T-helper 2 cell treated with Interferon-gamma antibody and Interleukin-4, amounts not matched to agents 100 ng/mL and 5 ng/mL, for 36 hours (primary cell): ENCODE data around the gene AVPR1B. TPM values are rescaled to one million over a fixed set of nuclear protein-coding genes. Genes with fewer than 3 reads are reported as not detected.

Source experiments
- intact Hi-C: fragments of 100-400 bp; cut with micrococcal nuclease; formaldehyde crosslinking; loops from one replicate; pipeline ENCODE4 v1.15.1; 2023
- total RNA-seq: library from RNA; stranded (reverse); gene quantifications from 2 replicates; pipeline ENCODE4 v1.2.3, GENCODE V29; 2022

Gene AVPR1B
- total RNA-seq, 1 donor from 2014 or later, result not detected

DNA sequence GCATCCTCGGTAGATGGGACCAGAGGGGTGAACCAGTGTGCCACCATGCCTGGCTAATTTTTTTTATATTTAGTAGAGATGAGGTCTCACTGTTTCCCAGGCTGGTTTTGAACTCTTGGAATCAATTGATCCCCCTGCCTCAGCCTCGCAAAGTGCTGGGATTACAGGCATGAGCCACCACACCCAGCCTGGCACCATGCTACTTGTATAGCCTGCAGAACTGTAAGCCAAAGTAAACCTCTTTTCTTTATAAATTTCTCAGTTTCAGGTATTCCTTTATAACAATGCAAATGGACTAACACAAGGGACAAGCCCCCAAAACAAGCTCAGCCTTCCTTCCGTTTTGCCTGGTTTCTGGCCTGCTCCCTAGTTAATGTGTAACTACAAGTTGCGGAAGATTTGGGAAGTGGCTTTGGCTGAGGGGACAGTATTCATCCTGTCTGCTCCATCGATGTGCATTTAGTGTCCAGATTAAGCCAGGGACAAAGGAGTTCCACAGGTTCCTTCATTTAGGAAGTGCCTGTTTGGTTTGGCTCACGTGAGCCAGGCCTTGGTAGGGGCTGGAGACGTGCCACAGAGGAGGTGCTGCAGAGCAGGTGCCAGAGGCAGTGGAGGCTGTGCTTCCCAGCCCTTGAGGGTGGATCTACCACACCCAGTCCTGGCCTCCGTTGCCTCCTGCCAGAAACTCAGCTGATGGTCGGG is 4.4 kb downstream of the AVPR1B start:
- intact Hi-C loops, result no loop called here

DNA sequence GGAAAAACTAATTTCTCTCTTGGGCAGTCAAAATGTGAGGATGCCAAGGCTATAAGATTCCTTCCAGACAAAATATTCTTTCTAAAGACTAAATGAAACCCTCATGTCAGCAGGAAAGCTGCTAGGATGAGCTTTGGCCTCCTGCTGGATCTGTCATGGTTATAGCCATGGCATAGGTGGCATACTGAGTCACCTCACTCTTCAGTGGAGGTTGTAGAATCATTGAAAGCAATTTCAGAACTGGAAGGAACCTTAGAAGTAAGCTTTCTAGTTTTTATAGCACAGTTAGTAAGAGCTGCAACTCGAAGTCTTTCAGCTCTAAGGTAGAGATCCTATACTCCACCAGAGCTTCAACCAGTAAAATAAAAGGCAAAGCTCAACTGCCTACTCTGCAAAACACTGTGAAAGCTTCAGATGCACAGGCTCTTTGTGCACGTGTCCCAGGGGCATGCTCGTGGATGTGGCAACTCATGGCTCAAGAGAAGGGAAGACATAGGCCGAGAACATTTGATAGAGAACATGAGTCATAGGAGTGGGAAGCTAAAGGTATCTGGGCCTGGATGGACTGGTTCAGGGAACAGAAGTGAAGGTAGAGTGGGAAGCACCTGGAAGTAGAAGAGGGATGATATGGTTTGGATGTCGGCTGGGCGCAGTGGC is 5.8 kb downstream of the AVPR1B start:
- intact Hi-C loops, result no loop called here

DNA sequence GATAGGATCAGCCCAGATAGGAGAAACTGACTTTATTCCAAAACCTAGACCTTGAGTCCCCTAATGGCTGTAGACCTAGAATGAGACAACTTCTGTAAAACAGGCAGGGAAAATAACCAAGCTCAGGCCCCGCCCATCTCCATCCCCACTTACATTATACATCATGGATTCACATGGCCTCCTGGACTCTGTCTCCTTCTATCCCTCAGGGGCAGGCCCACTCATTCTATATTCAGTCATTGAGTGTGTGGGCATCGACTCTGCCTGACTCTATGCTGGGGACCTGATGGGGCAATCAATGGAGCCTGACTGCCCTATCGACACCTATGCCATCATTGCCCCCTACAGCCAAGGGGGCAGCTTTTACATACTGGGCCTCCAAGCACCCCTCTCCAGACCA is 6.4 kb downstream of the AVPR1B start:
- intact Hi-C loops, result no loop called here

DNA sequence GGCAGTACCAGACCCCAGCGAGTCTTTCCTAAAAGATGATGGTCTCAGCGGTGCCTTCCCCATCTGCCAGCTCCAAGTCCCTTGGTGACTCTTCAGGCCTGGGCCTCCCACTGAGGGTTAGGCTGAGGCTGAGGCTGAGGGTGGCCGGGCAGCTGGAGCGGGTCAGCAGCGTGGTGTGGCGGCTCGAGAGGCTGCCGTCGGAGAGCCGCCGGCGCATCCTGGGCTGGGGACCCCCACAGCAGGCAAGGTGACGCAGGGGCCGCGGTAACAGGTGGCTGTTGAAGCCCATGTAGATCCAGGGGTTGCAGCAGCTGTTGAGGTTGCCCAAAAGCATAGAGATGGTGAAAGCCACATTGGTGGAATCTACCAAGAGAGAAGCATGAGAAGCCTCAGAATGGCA is 7.0 kb downstream of the AVPR1B start:
- intact Hi-C loops, result no loop called here

DNA sequence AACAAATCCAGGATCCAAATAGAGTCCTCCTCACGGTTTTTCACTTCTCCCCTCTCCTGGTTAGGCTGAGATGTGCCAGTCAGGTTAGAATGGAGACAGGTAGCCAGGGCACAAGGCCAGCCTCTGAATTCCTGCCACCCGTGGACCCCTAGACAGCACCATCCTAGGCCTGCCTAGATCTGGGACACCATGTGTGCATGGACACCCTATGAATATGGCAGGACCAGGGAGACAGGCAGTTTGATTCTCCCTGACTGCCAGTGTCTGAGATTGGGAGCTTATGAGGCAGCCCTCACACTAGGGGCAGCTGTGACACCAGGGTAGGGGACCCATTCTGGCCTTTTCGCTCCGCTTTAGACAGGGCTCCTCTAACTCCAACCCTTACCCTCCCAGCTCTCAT is 7.5 kb downstream of the AVPR1B start:
- intact Hi-C loops, result no loop called here

DNA sequence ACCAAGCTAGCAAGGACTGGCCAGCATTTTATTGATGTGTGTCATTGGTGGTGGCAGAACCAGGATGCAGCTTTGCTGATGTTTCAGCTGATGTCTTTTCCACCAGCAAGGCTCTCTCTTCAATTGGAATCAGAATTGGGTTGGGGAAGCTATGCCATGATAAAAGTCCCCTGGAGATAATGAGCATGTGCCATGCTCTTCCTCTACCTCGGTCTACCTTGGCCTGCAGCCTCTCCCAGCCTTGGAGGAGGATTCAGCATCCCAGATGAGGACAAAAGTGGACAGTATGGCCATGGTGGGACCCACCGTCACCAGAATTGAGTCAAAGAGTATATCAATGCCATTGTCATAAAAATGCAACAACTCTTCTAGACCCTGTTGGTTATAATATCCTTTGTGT is 8.6 kb downstream of the AVPR1B start:
- intact Hi-C loops, result no loop called here

DNA sequence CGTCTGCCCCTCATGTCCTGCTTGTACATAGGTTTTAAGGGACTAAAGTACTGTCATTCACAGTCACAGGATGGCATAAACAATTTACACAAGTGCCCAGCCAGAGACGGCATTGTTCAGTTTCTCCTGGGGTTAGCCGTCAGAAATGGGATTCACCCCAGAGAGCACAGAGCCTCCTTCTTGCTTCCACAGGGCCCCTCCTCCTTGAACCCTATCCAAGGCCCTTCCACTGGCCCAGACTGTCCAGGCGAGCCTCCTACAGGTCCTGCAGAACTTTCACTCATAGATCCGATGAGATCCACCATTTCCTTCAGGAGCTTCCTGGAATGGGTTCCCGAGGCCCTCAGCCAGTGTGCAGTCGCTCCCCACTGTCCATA is 10.0 kb downstream of the AVPR1B start:
- intact Hi-C loops, result no loop called here

DNA sequence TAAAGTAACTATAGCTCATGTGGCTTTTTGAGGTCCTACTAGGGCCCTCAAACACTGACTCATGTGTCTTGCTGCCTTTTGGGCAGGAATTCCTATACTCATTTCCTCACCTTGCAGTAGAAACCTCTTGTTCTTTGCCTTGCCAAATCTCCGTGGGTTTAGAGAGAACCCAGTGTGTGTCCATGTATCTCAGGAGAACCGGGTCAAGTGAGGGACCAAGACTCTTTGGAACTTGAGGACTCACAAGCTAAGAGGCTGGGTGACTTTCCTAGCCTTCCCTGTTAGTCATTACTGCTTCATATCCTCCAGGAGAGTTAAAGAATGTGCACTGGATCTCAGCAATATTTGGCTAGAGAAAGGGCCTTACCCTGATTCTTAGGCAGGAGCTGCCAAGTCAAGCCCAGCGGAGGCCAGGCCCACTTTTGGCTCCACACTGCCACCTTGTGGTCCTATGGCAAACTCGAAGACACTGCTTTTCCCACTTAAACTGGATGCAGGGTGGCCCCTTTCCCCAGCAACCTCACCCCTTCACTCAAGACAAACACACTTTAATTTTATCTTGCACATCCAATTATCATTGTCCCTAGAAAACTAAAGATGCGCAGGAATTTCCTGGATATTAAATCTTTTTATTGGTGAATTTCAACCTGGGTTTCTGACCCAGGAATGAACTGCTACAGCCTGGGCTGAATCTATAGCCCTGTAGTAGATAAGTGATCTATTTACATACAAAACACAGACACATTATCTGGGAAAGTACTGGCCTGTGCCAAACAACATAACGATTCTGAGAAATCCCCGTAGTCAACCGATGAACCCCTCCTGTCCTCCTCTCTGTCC is 10.6 kb downstream of the AVPR1B start:
- intact Hi-C loops, result loop anchor here (1.0 kb wide), 3 partner anchors 76 to 187 kb away; no protein-coding TSS in a partner anchor

DNA sequence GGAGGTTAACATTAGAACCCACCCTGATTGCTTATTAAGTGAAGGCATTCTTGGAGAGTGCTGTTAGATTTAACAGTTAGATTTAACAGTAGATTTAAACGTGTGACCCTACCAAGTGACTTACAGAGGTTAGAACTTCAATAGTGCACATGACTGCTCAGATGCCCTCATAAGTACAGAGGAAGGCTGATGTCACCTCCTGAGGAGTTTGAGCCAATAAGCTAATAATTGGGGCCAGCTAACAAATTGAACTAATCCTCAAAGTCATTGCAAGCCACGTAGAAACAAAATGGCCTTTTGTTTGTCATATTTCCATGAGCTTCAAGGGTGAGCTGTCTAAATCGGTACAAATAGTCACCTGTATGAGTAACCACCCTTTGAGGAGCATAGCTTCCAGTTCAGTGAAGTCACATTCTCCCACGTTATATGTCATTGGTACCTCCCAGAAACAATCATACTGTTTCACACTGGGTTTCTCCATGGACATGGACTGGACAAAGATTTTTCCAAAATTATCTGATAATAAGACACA is 11.7 kb downstream of the AVPR1B start:
- intact Hi-C loops, result no loop called here

DNA sequence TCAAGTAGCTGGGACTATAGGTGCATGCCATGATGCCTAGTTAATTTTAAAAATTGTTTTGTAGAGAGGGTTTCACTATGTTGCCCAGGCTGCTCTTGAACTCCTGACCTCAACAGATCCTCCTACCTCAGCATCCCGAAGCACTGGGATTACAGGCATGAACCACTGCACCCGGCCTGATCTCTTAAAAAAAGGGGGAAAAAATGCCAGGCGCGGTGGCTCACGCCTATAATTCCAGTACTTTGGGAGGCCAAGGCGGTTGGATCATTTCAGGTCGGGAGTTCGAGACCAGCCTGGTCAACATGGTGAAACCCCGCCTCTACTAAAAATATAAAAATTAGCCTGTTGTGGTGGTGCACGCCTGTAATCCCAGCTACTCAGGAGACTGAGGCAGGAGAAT is 13.2 kb downstream of the AVPR1B start:
- intact Hi-C loops, result no loop called here

DNA sequence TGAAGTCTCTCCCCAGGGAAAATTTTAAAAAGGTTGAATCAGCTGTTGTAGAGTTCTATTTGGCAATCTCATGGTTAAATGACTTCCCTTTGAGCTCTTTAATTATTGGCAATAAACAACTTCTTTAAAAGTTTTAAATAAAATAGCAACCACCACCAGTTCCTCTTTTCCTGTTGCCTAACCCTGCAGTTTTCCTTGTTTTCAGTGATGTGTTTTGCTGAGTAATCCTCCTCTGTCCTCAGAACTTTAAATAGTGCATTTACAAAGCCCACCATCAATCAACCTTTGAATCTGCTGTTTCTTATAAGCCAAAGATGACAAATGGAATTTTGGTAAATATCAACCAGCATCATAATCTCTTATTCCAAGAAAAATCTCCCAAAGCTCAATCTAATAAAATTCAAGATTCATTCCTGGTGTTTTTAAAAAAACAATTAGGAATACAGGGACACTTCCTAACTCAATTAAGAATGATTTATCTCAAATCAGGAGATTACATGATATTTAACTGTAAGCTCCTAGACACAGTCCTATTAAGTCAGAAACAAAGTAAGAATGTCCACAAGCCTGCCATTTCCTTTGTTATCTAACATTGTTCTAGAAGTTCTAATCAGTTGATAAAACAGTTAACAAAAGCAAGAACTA is 14.8 kb downstream of the AVPR1B start:
- intact Hi-C loops, result no loop called here

DNA sequence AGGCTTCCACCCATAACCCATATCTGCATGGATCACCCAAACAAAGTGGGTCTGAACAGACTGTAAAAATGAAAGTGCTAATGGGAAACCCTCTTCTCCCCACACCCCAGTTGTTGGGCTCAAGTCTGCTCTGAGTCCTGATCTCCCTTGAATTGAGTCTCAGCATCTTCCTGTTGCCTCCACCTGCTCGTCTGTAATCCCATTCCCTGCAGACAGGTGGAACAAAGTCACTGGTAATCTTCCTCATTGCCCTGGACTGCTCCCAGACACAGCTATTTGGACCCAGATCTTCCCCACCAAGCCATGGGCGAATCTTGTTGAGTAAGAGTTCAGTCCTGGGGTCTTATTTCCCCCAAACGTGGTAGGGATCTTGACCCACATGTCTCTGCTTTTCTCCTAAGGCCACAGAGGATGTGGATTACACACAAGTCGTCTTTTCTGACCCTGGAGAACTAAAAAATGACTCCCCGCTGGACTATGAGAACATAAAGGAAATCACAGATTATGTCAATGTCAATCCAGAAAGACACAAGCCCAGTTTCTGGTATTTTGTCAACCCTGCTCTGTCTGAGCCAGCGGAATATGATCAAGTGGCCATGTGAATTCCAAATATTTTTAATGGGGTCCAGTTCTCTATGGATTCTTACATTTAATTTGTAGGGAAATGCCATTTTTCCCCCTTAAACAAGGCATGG is 15.7 kb downstream of the AVPR1B start:
- intact Hi-C loops, result no loop called here

DNA sequence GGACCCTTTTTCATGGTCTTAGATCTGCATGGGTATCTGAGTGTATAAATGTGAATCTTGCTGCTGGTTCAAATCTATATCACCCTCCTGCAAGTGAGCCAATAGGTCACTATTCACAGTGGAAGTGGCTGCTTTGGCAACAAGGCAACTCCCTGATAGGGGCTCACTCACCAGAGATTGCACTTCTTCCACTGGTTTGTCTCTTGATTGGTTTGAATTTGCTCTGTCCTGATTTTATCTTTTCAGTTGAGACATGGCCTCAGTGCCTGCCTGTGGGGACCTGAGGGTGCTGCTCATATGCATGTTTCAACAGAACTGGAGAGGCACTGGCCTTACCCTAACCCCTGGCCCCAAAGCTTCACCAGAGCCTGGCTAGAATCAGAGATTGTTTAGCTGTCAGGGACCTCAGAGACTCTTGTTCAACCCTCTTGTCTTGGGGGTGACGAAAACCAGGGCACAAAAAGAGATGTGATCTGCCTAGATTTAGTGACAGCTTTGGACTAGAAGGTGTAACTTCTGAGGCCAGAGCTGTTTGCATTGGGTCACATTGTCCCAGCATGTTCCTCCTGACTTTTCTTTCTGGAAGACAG is 16.9 kb downstream of the AVPR1B start:
- intact Hi-C loops, result no loop called here

DNA sequence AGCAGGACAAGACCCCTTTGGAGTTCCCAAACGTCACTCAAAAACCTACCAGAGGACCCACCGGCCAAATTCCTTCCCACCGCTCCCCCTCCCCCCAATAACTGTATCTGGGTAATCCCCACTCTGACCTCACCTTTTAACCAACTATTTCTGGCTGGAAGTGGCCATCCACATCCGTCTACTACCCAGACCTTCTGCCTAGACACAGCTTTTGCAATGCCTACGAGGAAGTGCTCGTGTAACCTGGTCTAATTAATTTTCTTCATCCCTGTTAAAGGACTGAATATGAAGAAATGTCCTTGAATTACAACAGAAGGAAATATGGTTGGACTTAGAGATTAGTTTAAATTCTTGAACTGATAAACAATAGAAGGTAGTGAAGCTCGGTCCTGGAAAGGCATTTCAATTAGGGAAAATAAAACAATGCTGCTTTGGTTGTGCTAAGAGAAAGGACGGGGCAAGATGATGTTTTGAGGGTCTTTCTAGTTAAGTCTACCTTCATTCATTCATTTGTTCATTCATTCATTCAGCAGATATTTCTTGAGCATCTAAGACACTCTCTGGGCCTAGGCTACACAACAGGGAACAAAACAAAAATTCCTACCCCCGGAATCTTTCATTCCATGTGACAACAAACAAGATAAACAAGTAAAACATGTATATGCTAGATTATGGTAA is 18.8 kb downstream of the AVPR1B start:
- intact Hi-C loops, result no loop called here

DNA sequence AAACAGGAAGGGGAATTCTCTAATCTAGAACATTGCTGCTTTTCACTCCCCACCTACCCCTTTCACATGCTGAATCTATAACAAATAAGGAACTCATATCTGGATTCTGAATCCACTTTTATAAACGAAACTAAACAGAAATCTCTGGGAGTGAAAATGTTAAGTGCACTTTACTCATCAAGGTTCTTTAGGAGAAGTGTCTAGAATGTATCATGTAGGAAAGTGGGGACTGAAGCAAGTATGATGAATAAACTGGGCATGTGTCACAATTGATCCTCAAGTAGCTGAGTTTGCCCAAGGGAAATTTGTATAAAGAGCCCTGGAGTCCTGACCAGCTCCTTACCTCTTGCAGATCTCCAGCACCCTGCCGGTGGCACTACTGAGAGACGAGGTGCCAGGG is 19.8 kb downstream of the AVPR1B start:
- intact Hi-C loops, result no loop called here

DNA sequence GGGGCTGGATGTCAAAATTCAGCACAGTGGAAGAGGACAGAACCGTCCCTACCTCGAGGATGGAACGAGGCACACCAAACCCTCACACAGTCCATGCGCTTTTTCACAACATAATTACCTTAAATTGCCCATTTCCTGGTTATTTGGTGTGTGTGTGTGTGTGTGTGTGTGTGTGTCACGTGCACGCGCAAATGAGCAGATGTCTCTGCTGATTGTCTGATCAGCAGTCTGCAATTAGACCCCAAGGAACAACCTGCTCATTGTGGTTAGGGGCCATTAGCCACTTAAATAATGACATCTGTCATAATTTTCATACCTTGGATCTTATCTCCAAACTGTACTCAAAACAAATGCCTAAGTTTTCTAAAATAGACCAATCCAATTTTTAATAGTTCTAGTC is 23.2 kb downstream of the AVPR1B start:
- intact Hi-C loops, result no loop called here

DNA sequence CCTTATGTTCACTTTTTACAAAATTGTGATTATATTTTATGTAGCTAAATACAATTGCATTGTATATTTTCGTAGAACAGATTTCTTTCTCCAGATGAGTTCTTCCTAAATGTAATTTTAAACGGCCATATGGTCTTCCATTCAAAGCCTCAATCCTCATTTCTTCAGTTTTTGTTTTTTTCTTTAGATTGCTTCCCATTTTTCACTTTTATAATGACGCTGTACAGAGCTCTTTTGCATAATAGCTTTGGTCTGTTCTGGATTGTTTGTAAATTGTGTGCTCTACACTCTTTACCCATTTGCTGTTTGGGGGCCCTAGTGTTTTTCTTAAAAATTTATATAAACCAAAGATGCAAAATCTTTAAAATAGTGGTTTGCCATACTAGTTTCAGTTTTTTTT is 27.8 kb downstream of the AVPR1B start:
- intact Hi-C loops, result no loop called here

DNA sequence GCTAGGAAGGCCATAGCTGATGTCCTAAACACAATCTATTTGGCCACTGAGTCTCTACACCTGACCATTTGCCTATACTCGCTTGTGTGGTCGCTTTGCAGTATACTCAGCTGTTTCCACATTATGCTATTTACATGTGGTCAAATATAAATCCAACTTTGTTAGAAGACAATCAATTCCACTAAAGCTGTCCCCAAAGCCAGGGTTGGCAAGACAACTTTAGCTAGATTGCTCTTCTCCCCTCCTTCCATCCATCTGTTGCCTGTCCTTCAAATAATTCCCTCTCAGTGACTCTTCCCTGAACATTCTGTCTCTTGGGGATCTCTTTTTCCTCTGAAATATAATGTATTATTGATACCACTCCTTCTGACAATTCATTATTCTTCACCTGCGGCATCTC is 30.1 kb downstream of the AVPR1B start:
- intact Hi-C loops, result no loop called here

DNA sequence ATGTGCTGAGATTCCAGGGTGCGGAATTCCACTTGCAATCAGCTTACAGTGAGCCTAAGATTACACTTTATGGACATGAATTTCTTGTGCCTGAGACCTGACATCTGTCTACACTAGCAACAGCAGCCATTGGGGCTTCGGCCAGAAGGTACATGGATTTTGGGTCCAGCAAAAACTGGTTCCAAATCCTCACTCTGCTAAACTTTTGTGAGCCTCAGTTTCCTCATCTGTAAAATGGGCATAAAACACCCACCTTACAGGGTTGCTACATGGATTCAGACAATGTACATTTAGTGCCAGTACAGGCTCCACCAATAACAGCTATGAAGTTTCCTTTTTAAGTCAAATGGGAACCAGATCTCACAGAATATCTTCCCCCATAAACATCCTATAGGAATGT is 33.4 kb downstream of the AVPR1B start:
- intact Hi-C loops, result no loop called here
